GM21576 (cell line): ENCODE measurements around the gene ARHGAP40.
"Not testable (repeated sequence)": the region's sequence is repeated elsewhere in the genome, so short reads cannot be mapped to it uniquely, and the experiment has no call there.

Experiments
- ATAC-seq: cut with Tn5 transposase; IDR thresholded peaks from one replicate; pipeline ENCODE4 v1.9.1; 2021; ENCODE audit warnings: mild to moderate bottlenecking, moderate library complexity; ENCODE audit not compliant: unreplicated experiment

The ARHGAP40 gene

GRCh38 chr20:38586181-38586525 is 15.5 kb upstream of the ARHGAP40 start:
- no peak for ATAC-seq

GRCh38 chr20:38588303-38588702 is 13.3 kb upstream of the ARHGAP40 start:
- no peak for ATAC-seq

- ATAC-seq, result no peak
These were observed 12.3 kb upstream of the ARHGAP40 start for GRCh38 chr20:38589351-38589750.

GRCh38 chr20:38589967-38590675 is 11.5 kb upstream of the ARHGAP40 start:
- ATAC-seq, result no peak

- ATAC-seq, result no peak
These were observed 10.7 kb upstream of the ARHGAP40 start for GRCh38 chr20:38590676-38591473.

GRCh38 chr20:38591474-38592410 is 9.9 kb upstream of the ARHGAP40 start:
- no peak for ATAC-seq

GRCh38 chr20:38592411-38592790 is 9.2 kb upstream of the ARHGAP40 start:
- not testable (repeated sequence) for ATAC-seq

GRCh38 chr20:38594281-38594680 is 7.3 kb upstream of the ARHGAP40 start:
- not testable (repeated sequence) for ATAC-seq

- not testable (repeated sequence) for ATAC-seq
These were observed 5.7 kb upstream of the ARHGAP40 start for GRCh38 chr20:38595886-38596285.

- ATAC-seq, result no peak
These were observed 2.2 kb upstream of the ARHGAP40 start for GRCh38 chr20:38599410-38599882.

- no peak for ATAC-seq
These were observed 1.6 kb upstream of the ARHGAP40 start for GRCh38 chr20:38600057-38600456.

- ATAC-seq, result no peak
These were observed 574 bp downstream of the ARHGAP40 start for GRCh38 chr20:38602185-38602581.

- no peak for ATAC-seq
These were observed 1.7 kb downstream of the ARHGAP40 start for GRCh38 chr20:38603286-38603685.

GRCh38 chr20:38604873-38605303 is 3.3 kb downstream of the ARHGAP40 start:
- ATAC-seq, result no peak

GRCh38 chr20:38607351-38607750 is 5.7 kb downstream of the ARHGAP40 start:
- no peak for ATAC-seq

GRCh38 chr20:38608188-38608587 is 6.6 kb downstream of the ARHGAP40 start:
- no peak for ATAC-seq

GRCh38 chr20:38609815-38610214 is 8.2 kb downstream of the ARHGAP40 start:
- ATAC-seq, result no peak

GRCh38 chr20:38610521-38610920 is 8.9 kb downstream of the ARHGAP40 start:
- ATAC-seq, result no peak

GRCh38 chr20:38612751-38613515 is 11.3 kb downstream of the ARHGAP40 start:
- no peak for ATAC-seq

GRCh38 chr20:38615283-38615682 is 13.7 kb downstream of the ARHGAP40 start:
- no peak for ATAC-seq
